ENCODE data around the gene INAFM2. TPM values are rescaled to one million over a fixed set of nuclear protein-coding genes. Genes with fewer than 3 reads are reported as not detected.

The INAFM2 gene
- total RNA-seq, 1 experiment from 2014 or later = 25.4 TPM

- no peak overlapping the region for H2AFZ ChIP-seq (ENCODE audit: low read length)
- peak overlapping the region in 1 of 2 experiments; percentile 20; a peak in 1 of 5 replicates for H3K4me3 Mint-ChIP-seq
Observed at GRCh38 chr15:40344631-40345120, 21.2 kb downstream of the INAFM2 start.

More at GRCh38 chr15:40344631-40345120, 21.2 kb downstream of the INAFM2 start:
- no peaks in the 10 kb centered on the region for H3K79me2 ChIP-seq (ENCODE audit: insufficient read depth, low read length)
- H3K4ac ChIP-seq (ENCODE audit: low read depth, low read length) = no peak overlapping the region
- no peak overlapping the region for H2BK120ac ChIP-seq (ENCODE audit: low read depth, low read length, poor library complexity, severe bottlenecking)
- no peak overlapping the region for H2AK5ac ChIP-seq (ENCODE audit: insufficient read length, low read length)
- H4K8ac ChIP-seq (replicated peaks; ENCODE audit: insufficient read length, low read depth, low read length) = no peak overlapping the region
- no peak overlapping the region for H3K14ac ChIP-seq (ENCODE audit: insufficient read depth, low read length)
- H3K23me2 ChIP-seq (ENCODE audit: insufficient read length, low read depth, low read length, poor library complexity, severe bottlenecking) = no peaks in the 10 kb centered on the region
- no peaks in the 10 kb centered on the region for H4K20me1 ChIP-seq (ENCODE audit: control insufficient read depth, insufficient read depth, insufficient read length)
- H3K36me3 Mint-ChIP-seq (ENCODE audit: insufficient read depth in 1 of 3, low read depth in 3 of 3) = no peaks in the 10 kb centered on the region
- no peak overlapping the region for H3K18ac ChIP-seq (ENCODE audit: insufficient read length, low read depth, low read length)
- no peak overlapping the region for H4K5ac ChIP-seq (ENCODE audit: insufficient read length, low read depth, low read length)
- H4K91ac ChIP-seq (ENCODE audit: insufficient read length, low read depth, low read length) = no peak overlapping the region
- no peak overlapping the region for H2BK15ac ChIP-seq (ENCODE audit: low read depth, low read length)
- no peaks in the 10 kb centered on the region for H3K9me3 Mint-ChIP-seq
- no peaks in the 10 kb centered on the region for H3K9me3 ChIP-seq (ENCODE audit: control insufficient read depth, low read depth, low read length)
- TF ChIP-seq, protein P1, sequence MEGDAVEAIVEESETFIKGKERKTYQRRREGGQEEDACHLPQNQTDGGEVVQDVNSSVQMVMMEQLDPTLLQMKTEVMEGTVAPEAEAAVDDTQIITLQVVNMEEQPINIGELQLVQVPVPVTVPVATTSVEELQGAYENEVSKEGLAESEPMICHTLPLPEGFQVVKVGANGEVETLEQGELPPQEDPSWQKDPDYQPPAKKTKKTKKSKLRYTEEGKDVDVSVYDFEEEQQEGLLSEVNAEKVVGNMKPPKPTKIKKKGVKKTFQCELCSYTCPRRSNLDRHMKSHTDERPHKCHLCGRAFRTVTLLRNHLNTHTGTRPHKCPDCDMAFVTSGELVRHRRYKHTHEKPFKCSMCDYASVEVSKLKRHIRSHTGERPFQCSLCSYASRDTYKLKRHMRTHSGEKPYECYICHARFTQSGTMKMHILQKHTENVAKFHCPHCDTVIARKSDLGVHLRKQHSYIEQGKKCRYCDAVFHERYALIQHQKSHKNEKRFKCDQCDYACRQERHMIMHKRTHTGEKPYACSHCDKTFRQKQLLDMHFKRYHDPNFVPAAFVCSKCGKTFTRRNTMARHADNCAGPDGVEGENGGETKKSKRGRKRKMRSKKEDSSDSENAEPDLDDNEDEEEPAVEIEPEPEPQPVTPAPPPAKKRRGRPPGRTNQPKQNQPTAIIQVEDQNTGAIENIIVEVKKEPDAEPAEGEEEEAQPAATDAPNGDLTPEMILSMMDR (conservative IDR thresholded peaks at IDR 0.05) = peak; percentile 82
- peaks cover 14 to 31% of the 10 kb centered on the region in 2 experiments for H3K4me1 Mint-ChIP-seq
- peak; percentile 77 for DNase-seq
- H3K27me3 Mint-ChIP-seq (ENCODE audit: low read depth) = peaks cover 8% of the 10 kb centered on the region
- no peak overlapping the region for H3K9ac ChIP-seq (ENCODE audit: extremely low read depth, insufficient read length, low read length)
- no peak overlapping the region for H3K4me2 ChIP-seq (ENCODE audit: insufficient read depth, insufficient read length, low read length)
- H3T11ph ChIP-seq (ENCODE audit: low read length) = no peak overlapping the region
- H3K4me1 ChIP-seq (ENCODE audit: insufficient read depth, low read length) = no peaks in the 10 kb centered on the region
- no peak overlapping the region for H3K23ac ChIP-seq (ENCODE audit: insufficient read length, low read depth, low read length)
- WGBS (ENCODE audit: extremely low coverage, insufficient read length, low lambda C conversion rate) = no CpG with 5 or more reads among the region's 15 CpGs
- H3K27ac Mint-ChIP-seq = no peak overlapping the region
- H3K56ac ChIP-seq (ENCODE audit: insufficient read length, low read depth, low read length) = no peak overlapping the region
- no peaks in the 10 kb centered on the region for H3K27me3 ChIP-seq (ENCODE audit: insufficient read depth, low read length)
- no peak overlapping the region for H2BK20ac ChIP-seq (ENCODE audit: low read depth, low read length, poor library complexity, severe bottlenecking)
- H3K79me1 ChIP-seq (ENCODE audit: insufficient read depth, low read depth, low read length, poor library complexity, severe bottlenecking) = no peaks in the 10 kb centered on the region
- H2BK12ac ChIP-seq (ENCODE audit: insufficient read length, low read depth, low read length) = no peak overlapping the region
- H2BK5ac ChIP-seq (ENCODE audit: insufficient read length, low read length) = no peak overlapping the region
- no peak overlapping the region for H3K27ac ChIP-seq (ENCODE audit: insufficient read length, low read depth, low read length)
